ENCODE data around the gene PRDM4.

Gene PRDM4

GRCh38 chr12:107780298-107780697 is 19.4 kb upstream of the PRDM4 start:
- H3K27ac Mint-ChIP-seq = no peak overlapping the region
- H3K4me3 Mint-ChIP-seq = no peak overlapping the region
- H3K36me3 Mint-ChIP-seq (ENCODE audit: low read depth) = no peaks in the 10 kb centered on the region
- no peaks in the 10 kb centered on the region for H3K9me3 Mint-ChIP-seq
- H3K27me3 Mint-ChIP-seq = peaks cover 48% of the 10 kb centered on the region
- H3K4me1 Mint-ChIP-seq (ENCODE audit: low read depth) = peaks cover 7% of the 10 kb centered on the region

- Mint-ChIP-seq H3K9me3 (no peaks in the 10 kb centered on the region), H3K36me3 (ENCODE audit: low read depth) (no peaks in the 10 kb centered on the region), H3K27me3 (peaks cover 57% of the 10 kb centered on the region), H3K4me3 (no peak overlapping the region), H3K27ac (no peak overlapping the region), H3K4me1 (ENCODE audit: low read depth) (peaks cover 15% of the 10 kb centered on the region)
These were observed 18.3 kb upstream of the PRDM4 start for GRCh38 chr12:107779077-107779831.

GRCh38 chr12:107778383-107779025 is 17.6 kb upstream of the PRDM4 start:
- peaks cover 60% of the 10 kb centered on the region for H3K27me3 Mint-ChIP-seq
- H3K36me3 Mint-ChIP-seq (ENCODE audit: low read depth) = no peaks in the 10 kb centered on the region
- H3K4me3 Mint-ChIP-seq = no peak overlapping the region
- H3K27ac Mint-ChIP-seq = no peak overlapping the region
- no peaks in the 10 kb centered on the region for H3K9me3 Mint-ChIP-seq
- peaks cover 15% of the 10 kb centered on the region for H3K4me1 Mint-ChIP-seq (ENCODE audit: low read depth)

- Mint-ChIP-seq H3K4me3 (no peak overlapping the region), H3K9me3 (no peaks in the 10 kb centered on the region), H3K4me1 (ENCODE audit: low read depth) (peaks cover 14% of the 10 kb centered on the region)
These were observed 15.2 kb upstream of the PRDM4 start for GRCh38 chr12:107776171-107776570.

GRCh38 chr12:107775093-107775721 is 14.3 kb upstream of the PRDM4 start:
- Mint-ChIP-seq H3K4me1 (ENCODE audit: low read depth) (peaks cover 14% of the 10 kb centered on the region), H3K9me3 (no peaks in the 10 kb centered on the region), H3K4me3 (peak overlapping the region; percentile 56), H3K36me3 (ENCODE audit: low read depth) (no peaks in the 10 kb centered on the region), H3K27ac (no peak overlapping the region), H3K27me3 (peaks cover 75% of the 10 kb centered on the region)

More at GRCh38 chr12:107776171-107776570, 15.2 kb upstream of the PRDM4 start:
- no peaks in the 10 kb centered on the region for H3K36me3 Mint-ChIP-seq (ENCODE audit: low read depth)
- peaks cover 73% of the 10 kb centered on the region for H3K27me3 Mint-ChIP-seq
- no peak overlapping the region for H3K27ac Mint-ChIP-seq

- peak within 1 kb of the TSS; percentile 56 for H3K4me3 Mint-ChIP-seq
- H3K36me3 Mint-ChIP-seq (ENCODE audit: low read depth) = no peaks in the 10 kb centered on the region
- H3K4me1 Mint-ChIP-seq (ENCODE audit: low read depth) = peaks cover 14% of the 10 kb centered on the region
- H3K9me3 Mint-ChIP-seq = no peaks in the 10 kb centered on the region
- H3K27me3 Mint-ChIP-seq = peaks cover 71% of the 10 kb centered on the region
- no peak within 1 kb of the TSS for H3K27ac Mint-ChIP-seq
These were observed 13.6 kb upstream of the PRDM4 start, which contains the start of gene ASCL4 for GRCh38 chr12:107774349-107775029. Gene ASCL4 (plus strand): TSS chr12:107774704. CDS start chr12:107775219, 515 bp downstream.

- Mint-ChIP-seq H3K36me3 (ENCODE audit: low read depth) (no peaks in the 10 kb centered on the region), H3K4me1 (ENCODE audit: low read depth) (no peaks in the 10 kb centered on the region), H3K27ac (no peak overlapping the region), H3K4me3 (no peak overlapping the region), H3K9me3 (no peaks in the 10 kb centered on the region), H3K27me3 (peaks cover 12% of the 10 kb centered on the region)
These were observed 6.5 kb upstream of the PRDM4 start for GRCh38 chr12:107767466-107767865.

- Mint-ChIP-seq H3K9me3 (no peaks in the 10 kb centered on the region), H3K27me3 (peaks cover 2% of the 10 kb centered on the region), H3K4me3 (no peak overlapping the region), H3K36me3 (ENCODE audit: low read depth) (no peaks in the 10 kb centered on the region), H3K27ac (no peak overlapping the region), H3K4me1 (ENCODE audit: low read depth) (peaks cover 6% of the 10 kb centered on the region)
These were observed 4.4 kb upstream of the PRDM4 start for GRCh38 chr12:107765316-107765715.

GRCh38 chr12:107764626-107765025 is 3.7 kb upstream of the PRDM4 start:
- H3K27ac Mint-ChIP-seq = no peak overlapping the region
- H3K4me1 Mint-ChIP-seq (ENCODE audit: low read depth) = peaks cover 13% of the 10 kb centered on the region
- H3K4me3 Mint-ChIP-seq = no peak overlapping the region
- H3K36me3 Mint-ChIP-seq (ENCODE audit: low read depth) = peaks cover 6% of the 10 kb centered on the region
- H3K9me3 Mint-ChIP-seq = no peaks in the 10 kb centered on the region
- H3K27me3 Mint-ChIP-seq = no peaks in the 10 kb centered on the region

GRCh38 chr12:107762874-107763273 is 1.9 kb upstream of the PRDM4 start:
- no peaks in the 10 kb centered on the region for H3K27me3 Mint-ChIP-seq
- no peak overlapping the region for H3K27ac Mint-ChIP-seq
- H3K36me3 Mint-ChIP-seq (ENCODE audit: low read depth) = peaks cover 15% of the 10 kb centered on the region
- peaks cover 29% of the 10 kb centered on the region for H3K4me1 Mint-ChIP-seq (ENCODE audit: low read depth)
- H3K4me3 Mint-ChIP-seq = no peak overlapping the region
- H3K9me3 Mint-ChIP-seq = no peaks in the 10 kb centered on the region

GRCh38 chr12:107761502-107761904 is 566 bp upstream of the PRDM4 start:
- Mint-ChIP-seq H3K36me3 (ENCODE audit: low read depth) (peaks cover 28% of the 10 kb centered on the region), H3K27me3 (no peaks in the 10 kb centered on the region), H3K9me3 (no peaks in the 10 kb centered on the region), H3K4me1 (ENCODE audit: low read depth) (peaks cover 36% of the 10 kb centered on the region), H3K4me3 (peak overlapping the region; percentile 79), H3K27ac (peak overlapping the region; percentile 74)

- Mint-ChIP-seq H3K4me1 (ENCODE audit: low read depth) (peaks cover 36% of the 10 kb centered on the region), H3K27ac (peak overlapping the region; percentile 82), H3K36me3 (ENCODE audit: low read depth) (peaks cover 30% of the 10 kb centered on the region), H3K4me3 (peak overlapping the region; percentile 95), H3K27me3 (no peaks in the 10 kb centered on the region), H3K9me3 (no peaks in the 10 kb centered on the region)
These were observed 629 bp downstream of the PRDM4 start for GRCh38 chr12:107760207-107760808.

- no peaks in the 10 kb centered on the region for H3K27me3 Mint-ChIP-seq
- peak overlapping the region; percentile 82 for H3K27ac Mint-ChIP-seq
- H3K9me3 Mint-ChIP-seq = no peaks in the 10 kb centered on the region
- peak overlapping the region; percentile 95 for H3K4me3 Mint-ChIP-seq
- H3K4me1 Mint-ChIP-seq (ENCODE audit: low read depth) = peaks cover 36% of the 10 kb centered on the region
- H3K36me3 Mint-ChIP-seq (ENCODE audit: low read depth) = peaks cover 30% of the 10 kb centered on the region
These were observed 1.5 kb downstream of the PRDM4 start for GRCh38 chr12:107759410-107759809.

- Mint-ChIP-seq H3K36me3 (ENCODE audit: low read depth) (peaks cover 45% of the 10 kb centered on the region), H3K4me3 (no peak overlapping the region), H3K4me1 (ENCODE audit: low read depth) (no peaks in the 10 kb centered on the region), H3K9me3 (no peaks in the 10 kb centered on the region), H3K27ac (no peak overlapping the region), H3K27me3 (no peaks in the 10 kb centered on the region)
These were observed 11.9 kb downstream of the PRDM4 start for GRCh38 chr12:107749083-107749482.

Data from stimulated activated naive CD8-positive, alpha-beta T cell treated with anti-CD3 and anti-CD28 coated beads, Interleukin-15, Interleukin-2, amounts not matched to agents 100 ng/mL and 50 ng/mL, for 24 hours (primary cell).